ENCODE results near the gene CALML4.
"Not testable (repeated sequence)": the region's sequence is repeated elsewhere in the genome, so short reads cannot be mapped to it uniquely, and the experiment has no call there.

The CALML4 gene

GRCh38 chr15:68188647-68189046 lies 16.5 kb downstream of the CALML4 start:
- DNase-seq (ENCODE audit: low read depth in 1 of 2, low spot score in 1 of 2), result no peak
- in situ Hi-C loops (cut with HindIII; ENCODE audit: low pct_unique_long_range_greater_than_20kb, low sequenced_read_pairs), result no loop called here
- TF ChIP-seq JUND (IDR thresholded peaks at IDR 0.05; ENCODE audit: low read depth), result no peak

DNA sequence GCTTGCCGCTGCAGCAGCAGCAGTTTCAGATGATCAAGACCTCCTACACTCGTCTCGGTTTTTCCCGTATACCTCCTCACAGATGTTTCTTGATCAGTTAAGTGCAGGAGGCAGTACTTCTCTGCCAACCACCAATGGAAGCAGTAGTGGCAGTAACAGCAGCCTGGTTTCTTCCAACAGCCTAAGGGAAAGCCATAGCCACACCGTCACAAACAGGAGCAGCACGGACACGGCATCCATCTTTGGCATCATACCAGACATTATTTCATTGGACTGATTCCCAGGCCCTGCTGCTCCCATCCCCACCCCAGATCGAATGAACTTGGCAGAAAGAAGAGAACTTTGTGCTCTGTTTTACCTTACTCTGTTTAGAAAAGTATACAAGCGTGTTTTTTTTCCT lies 17.6 kb downstream of the CALML4 start:
- TF ChIP-seq JUND (IDR thresholded peaks at IDR 0.05; ENCODE audit: low read depth), result no peak
- in situ Hi-C loops (cut with HindIII; ENCODE audit: low pct_unique_long_range_greater_than_20kb, low sequenced_read_pairs), result no loop called here
- no peak for DNase-seq (ENCODE audit: low read depth in 1 of 2, low spot score in 1 of 2)

DNA sequence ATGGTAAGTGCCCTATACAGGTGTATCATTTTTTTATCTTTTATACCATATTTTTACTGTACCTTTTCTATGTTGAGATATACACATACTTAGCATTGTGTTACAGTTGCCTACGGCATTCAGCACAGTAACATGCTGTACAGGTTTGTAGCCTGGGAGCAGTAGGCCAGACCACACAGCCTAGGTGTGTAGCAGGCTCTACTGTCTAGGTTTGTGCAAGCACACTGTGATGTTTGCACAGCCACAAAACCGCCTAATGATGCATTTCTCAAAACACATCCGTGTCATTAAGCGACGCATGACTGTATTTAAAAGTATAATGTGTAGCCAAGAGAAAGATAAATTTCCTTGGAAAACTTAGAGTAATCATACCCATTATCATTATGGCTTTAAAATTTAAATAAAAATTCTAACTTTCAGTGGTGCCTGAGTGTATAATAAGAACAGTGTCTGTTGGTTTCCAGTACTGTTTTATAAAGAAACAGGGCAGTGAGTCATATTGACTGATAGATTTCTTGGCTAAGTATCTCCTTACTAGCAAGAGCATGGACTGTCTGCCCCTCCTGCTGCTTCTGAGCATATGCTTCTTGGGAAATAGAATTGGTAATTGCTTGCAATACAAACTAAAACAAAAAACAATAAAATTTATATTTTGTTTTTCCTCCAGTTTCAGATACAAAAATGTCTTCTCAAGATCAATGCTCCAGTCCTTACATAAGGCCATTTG lies 18.3 kb downstream of the CALML4 start:
- TF ChIP-seq JUND (IDR thresholded peaks at IDR 0.05; ENCODE audit: low read depth), result no peak
- in situ Hi-C loops (cut with HindIII; ENCODE audit: low pct_unique_long_range_greater_than_20kb, low sequenced_read_pairs), result no loop called here
- no peak for DNase-seq (ENCODE audit: low read depth in 1 of 2, low spot score in 1 of 2)

- in situ Hi-C loops (cut with HindIII; ENCODE audit: low pct_unique_long_range_greater_than_20kb, low sequenced_read_pairs), result no loop called here
- no peak for TF ChIP-seq JUND (IDR thresholded peaks at IDR 0.05; ENCODE audit: low read depth)
- no peak for DNase-seq (ENCODE audit: low read depth in 1 of 2, low spot score in 1 of 2)
Observed at GRCh38 chr15:68184616-68185480, 20.3 kb downstream of the CALML4 start.

DNA sequence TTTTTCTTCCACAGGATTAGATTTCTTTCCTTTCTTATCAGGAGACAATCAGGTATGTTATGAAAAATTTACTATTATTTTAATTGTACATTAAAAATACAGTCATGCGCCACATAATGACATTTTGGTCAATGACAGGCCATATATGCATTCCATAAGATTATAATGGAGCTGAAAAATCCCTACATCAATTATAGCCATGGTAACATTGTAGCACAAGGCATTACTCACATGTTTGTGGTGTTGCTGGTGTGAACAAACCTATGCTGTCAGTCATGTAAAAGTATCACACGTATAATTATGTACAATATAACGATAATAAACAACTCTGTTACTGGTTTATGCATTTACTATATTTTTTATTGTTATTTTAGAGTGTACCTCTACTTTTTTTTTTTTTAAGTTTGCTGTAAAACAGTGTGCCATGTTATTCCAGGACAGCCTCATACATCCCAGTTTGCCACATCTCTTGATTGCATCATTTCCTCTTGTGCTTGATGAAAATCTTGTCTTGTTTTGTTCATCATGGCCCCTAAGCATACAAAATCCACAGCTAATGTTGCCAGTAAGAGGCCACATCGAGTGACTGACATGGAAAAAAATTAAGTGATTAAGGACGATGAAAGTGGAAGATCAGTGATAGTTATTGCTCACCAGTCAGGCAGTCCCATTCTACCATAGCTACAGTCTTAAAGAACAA lies 21.4 kb downstream of the CALML4 start:
- in situ Hi-C loops (cut with HindIII; ENCODE audit: low pct_unique_long_range_greater_than_20kb, low sequenced_read_pairs), result no loop called here
- no peak for TF ChIP-seq JUND (IDR thresholded peaks at IDR 0.05; ENCODE audit: low read depth)
- no peak for DNase-seq (ENCODE audit: low read depth in 1 of 2, low spot score in 1 of 2)

GRCh38 chr15:68177742-68178141 lies 27.4 kb downstream of the CALML4 start:
- DNase-seq (ENCODE audit: low read depth in 1 of 2, low spot score in 1 of 2), result no peak
- in situ Hi-C loops (cut with HindIII; ENCODE audit: low pct_unique_long_range_greater_than_20kb, low sequenced_read_pairs), result no loop called here

GRCh38 chr15:68176601-68177000 lies 28.5 kb downstream of the CALML4 start:
- no peak for DNase-seq (ENCODE audit: low read depth in 1 of 2, low spot score in 1 of 2)
- TF ChIP-seq JUND (IDR thresholded peaks at IDR 0.05; ENCODE audit: low read depth), result no peak
- in situ Hi-C loops (cut with HindIII; ENCODE audit: low pct_unique_long_range_greater_than_20kb, low sequenced_read_pairs), result no loop called here

More at GRCh38 chr15:68177742-68178141, 27.4 kb downstream of the CALML4 start:
- TF ChIP-seq JUND (IDR thresholded peaks at IDR 0.05; ENCODE audit: low read depth), result no peak

GRCh38 chr15:68175526-68175925 lies 29.6 kb downstream of the CALML4 start:
- in situ Hi-C loops (cut with HindIII; ENCODE audit: low pct_unique_long_range_greater_than_20kb, low sequenced_read_pairs), result no loop called here
- no peak for DNase-seq (ENCODE audit: low read depth in 1 of 2, low spot score in 1 of 2)
- TF ChIP-seq JUND (IDR thresholded peaks at IDR 0.05; ENCODE audit: low read depth), result no peak

DNA sequence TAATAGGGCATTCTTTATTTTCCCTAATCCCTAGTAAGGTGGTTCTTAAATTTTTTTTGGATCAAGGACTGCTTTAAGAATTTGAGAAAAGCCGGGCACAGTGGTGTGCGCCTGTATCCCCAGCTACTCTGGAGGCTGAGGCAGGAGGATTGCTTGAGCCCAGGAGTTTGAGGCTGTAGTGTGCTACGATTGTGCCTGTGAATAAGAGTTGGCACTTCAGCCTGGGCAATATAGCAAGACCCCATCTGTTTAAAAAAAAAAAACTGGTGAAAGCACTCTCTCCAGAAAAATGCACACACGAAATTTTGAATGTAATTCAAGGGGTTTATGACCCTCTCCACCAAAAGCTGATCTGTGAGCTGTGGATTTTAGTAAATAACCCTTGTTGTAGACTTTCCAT lies 32.0 kb downstream of the CALML4 start:
- no peak for TF ChIP-seq JUND (IDR thresholded peaks at IDR 0.05; ENCODE audit: low read depth)
- in situ Hi-C loops (cut with HindIII; ENCODE audit: low pct_unique_long_range_greater_than_20kb, low sequenced_read_pairs), result no loop called here
- no peak for DNase-seq (ENCODE audit: low read depth in 1 of 2, low spot score in 1 of 2)

- in situ Hi-C loops (cut with HindIII; ENCODE audit: low pct_unique_long_range_greater_than_20kb, low sequenced_read_pairs); DNase-seq (ENCODE audit: low read depth in 1 of 2, low spot score in 1 of 2): not testable (repeated sequence)
Observed at GRCh38 chr15:68172037-68172436, 33.1 kb downstream of the CALML4 start.

DNA sequence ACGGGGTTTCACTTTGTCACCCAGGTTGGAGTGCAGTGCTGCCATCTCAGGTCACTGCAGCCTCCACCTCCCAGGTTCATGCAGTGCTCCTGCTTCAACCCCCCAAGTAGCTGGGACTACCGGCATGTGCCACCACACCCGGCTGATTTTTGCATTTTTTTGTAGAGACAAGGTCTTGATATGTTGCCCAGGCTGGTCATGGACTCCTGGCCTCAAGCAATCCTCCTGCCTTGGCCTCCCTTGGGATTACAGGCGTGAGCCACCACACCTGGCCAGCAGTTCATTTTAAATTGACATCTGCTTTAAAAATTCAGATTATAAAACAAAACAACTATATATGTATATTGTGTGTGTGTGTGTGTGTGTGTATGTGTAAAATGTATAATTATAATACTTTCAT lies 38.3 kb downstream of the CALML4 start:
- in situ Hi-C loops (cut with HindIII; ENCODE audit: low pct_unique_long_range_greater_than_20kb, low sequenced_read_pairs), result no loop called here

GRCh38 chr15:68163191-68163590 lies 41.9 kb downstream of the CALML4 start:
- no peak for DNase-seq (ENCODE audit: low read depth in 1 of 2, low spot score in 1 of 2)
- no peak for TF ChIP-seq JUND (IDR thresholded peaks at IDR 0.05; ENCODE audit: low read depth)
- in situ Hi-C loops (cut with HindIII; ENCODE audit: low pct_unique_long_range_greater_than_20kb, low sequenced_read_pairs), result no loop called here

More for the DNA sequence above, 38.3 kb downstream of the CALML4 start:
- no peak for DNase-seq (ENCODE audit: low read depth in 1 of 2, low spot score in 1 of 2)
- TF ChIP-seq JUND (IDR thresholded peaks at IDR 0.05; ENCODE audit: low read depth), result no peak

Data from T47D (cell line).